Measurements from ENCODE around the gene BRD3OS. TPM values are rescaled to one million over a fixed set of nuclear protein-coding genes. Genes with fewer than 3 reads are reported as not detected.

Gene BRD3OS
- total and polyA plus RNA-seq, 2 donors (not counting 3 experiments of a cell fraction or from before 2014, with no cell fraction given): 11.9 to 15.4 TPM

DNA sequence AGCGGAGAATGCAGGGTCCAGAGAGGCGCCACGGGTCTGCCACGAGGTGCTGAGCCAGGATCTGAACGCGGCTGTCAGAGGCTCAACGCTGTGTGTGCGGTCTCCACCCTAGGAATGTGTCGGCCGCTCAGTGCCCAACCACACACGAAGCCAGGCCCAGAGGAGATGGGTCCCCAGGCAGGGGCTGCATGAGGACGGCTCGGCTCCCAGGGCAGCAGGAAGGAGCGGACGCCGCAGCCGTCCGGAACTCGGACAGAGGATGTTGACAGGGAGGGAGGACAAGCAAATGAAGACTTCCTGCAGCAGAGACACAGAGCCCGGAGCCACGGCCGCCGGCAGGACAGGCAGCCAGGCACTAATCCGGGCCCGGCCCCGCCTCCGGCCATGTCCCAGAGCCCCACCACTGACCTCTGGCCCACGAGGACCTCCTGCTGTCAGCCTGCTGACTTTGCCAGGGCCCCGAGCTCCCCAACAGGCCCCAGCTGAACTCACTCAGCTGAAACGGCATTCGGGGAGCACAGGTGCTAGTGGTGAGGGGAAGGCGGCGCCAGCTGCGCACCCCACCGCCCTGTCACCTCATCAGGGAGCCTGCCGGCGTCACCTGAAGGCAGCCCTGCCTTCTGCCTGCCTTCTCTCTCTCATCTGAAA, 45.9 kb upstream of the BRD3OS start:
- Histone ChIP-seq H3K4me2 (ENCODE audit: insufficient read depth, low read length) (peak overlapping the region; percentile 49), H3K79me2 (ENCODE audit: control insufficient read depth, insufficient read depth, low read length) (peaks cover 94% of the 10 kb centered on the region), H3K9me1 (replicated peaks; ENCODE audit: control insufficient read depth, extremely low read depth, insufficient read depth, low read length) (no peaks in the 10 kb centered on the region), H3K27ac (ENCODE audit: insufficient read depth, low read depth, low read length) (peak overlapping the region; percentile 52), H3K9ac (replicated peaks; ENCODE audit: extremely low read depth, insufficient read depth, low read length) (no peak overlapping the region), H3K9me3 (replicated peaks; ENCODE audit: control insufficient read depth, insufficient read depth, low read length) (no peaks in the 10 kb centered on the region), H3K36me3 (ENCODE audit: control insufficient read depth in 2 of 2, extremely low read depth in 1 of 2, insufficient read depth in 2 of 2, low read length in 2 of 2) (no peaks in the 10 kb centered on the region), H3K27me3 (ENCODE audit: control insufficient read depth in 2 of 2, insufficient read depth in 2 of 2, low read length in 2 of 2) (no peaks in the 10 kb centered on the region), H4K20me1 (replicated peaks; ENCODE audit: control insufficient read depth, extremely low read depth, insufficient read depth, low read length) (no peaks in the 10 kb centered on the region), H2AFZ (ENCODE audit: low read depth, low read length) (peak overlapping the region; percentile 11), H3K4me1 (ENCODE audit: control insufficient read depth, extremely low read depth, insufficient read depth, low read length) (peaks cover 15% of the 10 kb centered on the region), H3K4me3 (replicated peaks in 1 of 3; ENCODE audit: insufficient read depth in 1 of 3, low read depth in 1 of 3, low read length in 3 of 3) (no peak overlapping the region)
- ChIA-PET POLR2A (no interaction called here), CTCF (interaction anchor here (1.0 to 1.5 kb wide), 4 partner anchors 15 to 197 kb away, joined by 3 to 6 read pairs (median 4); no protein-coding TSS in a partner anchor)
- TF ChIP-seq, protein P1, sequence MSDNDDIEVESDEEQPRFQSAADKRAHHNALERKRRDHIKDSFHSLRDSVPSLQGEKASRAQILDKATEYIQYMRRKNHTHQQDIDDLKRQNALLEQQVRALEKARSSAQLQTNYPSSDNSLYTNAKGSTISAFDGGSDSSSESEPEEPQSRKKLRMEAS (IDR thresholded peaks at IDR 0.05; ENCODE audit: insufficient read depth, insufficient read length): no peak
- TF ChIP-seq, protein P2, sequence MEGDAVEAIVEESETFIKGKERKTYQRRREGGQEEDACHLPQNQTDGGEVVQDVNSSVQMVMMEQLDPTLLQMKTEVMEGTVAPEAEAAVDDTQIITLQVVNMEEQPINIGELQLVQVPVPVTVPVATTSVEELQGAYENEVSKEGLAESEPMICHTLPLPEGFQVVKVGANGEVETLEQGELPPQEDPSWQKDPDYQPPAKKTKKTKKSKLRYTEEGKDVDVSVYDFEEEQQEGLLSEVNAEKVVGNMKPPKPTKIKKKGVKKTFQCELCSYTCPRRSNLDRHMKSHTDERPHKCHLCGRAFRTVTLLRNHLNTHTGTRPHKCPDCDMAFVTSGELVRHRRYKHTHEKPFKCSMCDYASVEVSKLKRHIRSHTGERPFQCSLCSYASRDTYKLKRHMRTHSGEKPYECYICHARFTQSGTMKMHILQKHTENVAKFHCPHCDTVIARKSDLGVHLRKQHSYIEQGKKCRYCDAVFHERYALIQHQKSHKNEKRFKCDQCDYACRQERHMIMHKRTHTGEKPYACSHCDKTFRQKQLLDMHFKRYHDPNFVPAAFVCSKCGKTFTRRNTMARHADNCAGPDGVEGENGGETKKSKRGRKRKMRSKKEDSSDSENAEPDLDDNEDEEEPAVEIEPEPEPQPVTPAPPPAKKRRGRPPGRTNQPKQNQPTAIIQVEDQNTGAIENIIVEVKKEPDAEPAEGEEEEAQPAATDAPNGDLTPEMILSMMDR (IDR thresholded peaks at IDR 0.05; ENCODE audit: extremely low read depth in 1 of 2, insufficient read depth in 1 of 2, low read depth in 1 of 2, low read length in 2 of 2): no peak
- TF ChIP-seq POLR2A (IDR thresholded peaks at IDR 0.05; ENCODE audit: low read depth, low read length) (no peak), GATA2 (IDR thresholded peaks at IDR 0.05; ENCODE audit: insufficient read depth, insufficient read length, low read depth, low read length) (no peak), EZH2 (IDR thresholded peaks at IDR 0.05; ENCODE audit: borderline replicate concordance, low read depth, low read length, severe bottlenecking) (no peak), POLR2AphosphoS5 (IDR thresholded peaks at IDR 0.05; ENCODE audit: insufficient read depth, low read depth, low read length) (no peak), FOS (IDR thresholded peaks at IDR 0.05; ENCODE audit: borderline replicate concordance, insufficient read depth, low read length) (no peak), JUN (IDR thresholded peaks at IDR 0.05; ENCODE audit: borderline replicate concordance, insufficient read depth, insufficient read length, low read depth) (no peak)
- dilution Hi-C loops (cut with MboI; ENCODE audit: extremely low pct_ligation_motif_present, low sequenced_read_pairs): no loop called here
- intact Hi-C loops (cut with micrococcal nuclease): no loop called here
- no TSS peak for BruUV-seq (replicated peaks)
- FAIRE-seq (peak; percentile 84), DNase-seq (ENCODE audit: low read depth, low spot score) (peak; percentile 36)
